NCI-H2196 (cell line): ENCODE results near the gene GPR31.

Experiments
- DNase-seq: peaks from one replicate; lab custom pipeline; 2025; ENCODE audit not compliant: unreplicated experiment; lab: John Stamatoyannopoulos, UW

The GPR31 gene

DNA sequence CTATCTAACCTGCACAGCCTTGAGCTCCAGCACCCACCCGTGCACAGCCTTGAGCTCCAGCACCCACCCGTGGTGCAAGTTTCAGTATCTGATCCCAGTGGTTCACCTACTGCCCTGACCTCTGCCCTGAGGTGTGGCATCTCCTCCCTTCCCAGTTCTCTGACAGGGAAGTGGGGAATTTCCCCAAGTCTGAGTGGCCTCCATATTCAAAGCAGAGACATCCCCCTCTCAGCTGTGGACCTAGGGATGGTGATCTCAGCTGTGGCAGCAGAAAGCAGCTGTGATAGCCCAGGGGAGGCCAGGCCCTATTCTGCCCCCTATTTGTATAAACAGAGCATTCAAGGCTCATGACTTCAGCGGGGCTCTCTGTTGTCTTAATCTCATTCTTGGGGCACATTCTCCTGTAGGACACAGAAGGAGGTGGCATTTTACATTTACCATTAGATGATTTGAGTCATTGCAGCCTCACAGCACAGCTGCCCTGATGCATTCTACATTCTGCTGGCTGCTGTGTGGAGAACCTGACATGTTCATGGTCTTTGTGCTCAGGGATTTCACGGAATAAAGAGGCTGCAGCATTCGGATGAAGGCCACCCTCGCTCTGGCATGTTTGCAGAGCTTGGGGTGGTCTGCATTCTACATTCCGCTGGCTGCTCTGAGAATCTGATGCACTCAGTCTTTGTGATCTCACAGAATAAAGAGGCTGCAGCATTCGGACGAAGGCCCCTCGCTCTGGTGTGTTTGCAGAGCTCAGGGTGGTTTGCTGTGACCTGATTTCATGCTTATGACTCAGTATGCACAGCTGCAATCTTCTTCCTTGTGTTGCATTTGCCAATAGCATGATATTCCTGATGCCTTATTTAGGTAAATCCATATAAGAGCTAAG lies 16.9 kb downstream of the GPR31 start:
- DNase-seq, result no peak

DNA sequence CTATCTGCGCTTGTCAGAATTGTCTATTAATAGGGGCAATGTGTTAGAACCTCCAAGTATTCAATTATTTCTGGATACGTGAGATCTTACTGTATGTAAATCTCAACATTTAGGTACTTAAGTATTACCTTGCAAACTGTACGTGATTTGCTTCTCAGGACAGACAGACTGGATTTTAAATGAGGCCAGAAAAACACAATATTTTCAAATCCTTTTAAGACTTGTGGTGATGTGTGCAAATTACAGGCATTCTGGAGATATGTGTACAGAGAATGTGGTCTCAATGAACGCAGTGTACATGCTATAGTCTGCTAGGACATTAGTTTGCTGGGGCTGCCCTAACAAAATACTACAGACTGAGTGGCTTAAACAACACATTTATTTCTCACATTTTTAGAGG lies 18.0 kb downstream of the GPR31 start:
- no peak for DNase-seq

DNA sequence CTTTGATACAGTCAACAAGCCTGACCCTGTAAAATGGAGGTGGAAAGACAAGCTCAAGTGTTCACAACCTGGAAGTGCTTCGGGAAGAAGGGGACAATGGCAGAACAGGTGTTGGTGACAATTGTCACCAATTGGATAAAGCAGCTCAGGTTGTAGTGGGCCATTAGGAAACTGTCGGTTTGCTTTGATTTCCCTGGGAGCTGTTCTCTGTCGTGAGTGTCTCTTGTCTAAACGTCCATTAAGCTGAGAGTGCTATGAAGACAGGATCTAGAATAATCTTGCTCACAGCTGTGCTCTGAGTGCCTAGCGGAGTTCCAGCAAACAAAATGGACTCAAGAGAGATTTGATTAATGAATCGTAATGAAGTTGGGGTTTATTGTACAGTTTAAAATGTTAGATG lies 19.9 kb downstream of the GPR31 start:
- DNase-seq, result no peak

DNA sequence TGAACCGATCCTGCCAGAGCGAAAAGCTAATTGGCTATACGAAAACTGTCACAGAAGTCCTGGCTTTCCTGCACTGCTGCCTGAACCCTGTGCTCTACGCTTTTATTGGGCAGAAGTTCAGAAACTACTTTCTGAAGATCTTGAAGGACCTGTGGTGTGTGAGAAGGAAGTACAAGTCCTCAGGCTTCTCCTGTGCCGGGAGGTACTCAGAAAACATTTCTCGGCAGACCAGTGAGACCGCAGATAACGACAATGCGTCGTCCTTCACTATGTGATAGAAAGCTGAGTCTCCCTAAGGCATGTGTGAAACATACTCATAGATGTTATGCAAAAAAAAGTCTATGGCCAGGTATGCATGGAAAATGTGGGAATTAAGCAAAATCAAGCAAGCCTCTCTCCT lies 20.7 kb downstream of the GPR31 start:
- DNase-seq, result no peak

DNA sequence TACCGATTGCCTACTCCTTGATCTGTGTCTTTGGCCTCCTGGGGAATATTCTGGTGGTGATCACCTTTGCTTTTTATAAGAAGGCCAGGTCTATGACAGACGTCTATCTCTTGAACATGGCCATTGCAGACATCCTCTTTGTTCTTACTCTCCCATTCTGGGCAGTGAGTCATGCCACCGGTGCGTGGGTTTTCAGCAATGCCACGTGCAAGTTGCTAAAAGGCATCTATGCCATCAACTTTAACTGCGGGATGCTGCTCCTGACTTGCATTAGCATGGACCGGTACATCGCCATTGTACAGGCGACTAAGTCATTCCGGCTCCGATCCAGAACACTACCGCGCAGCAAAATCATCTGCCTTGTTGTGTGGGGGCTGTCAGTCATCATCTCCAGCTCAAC lies 21.4 kb downstream of the GPR31 start:
- no peak for DNase-seq

DNA sequence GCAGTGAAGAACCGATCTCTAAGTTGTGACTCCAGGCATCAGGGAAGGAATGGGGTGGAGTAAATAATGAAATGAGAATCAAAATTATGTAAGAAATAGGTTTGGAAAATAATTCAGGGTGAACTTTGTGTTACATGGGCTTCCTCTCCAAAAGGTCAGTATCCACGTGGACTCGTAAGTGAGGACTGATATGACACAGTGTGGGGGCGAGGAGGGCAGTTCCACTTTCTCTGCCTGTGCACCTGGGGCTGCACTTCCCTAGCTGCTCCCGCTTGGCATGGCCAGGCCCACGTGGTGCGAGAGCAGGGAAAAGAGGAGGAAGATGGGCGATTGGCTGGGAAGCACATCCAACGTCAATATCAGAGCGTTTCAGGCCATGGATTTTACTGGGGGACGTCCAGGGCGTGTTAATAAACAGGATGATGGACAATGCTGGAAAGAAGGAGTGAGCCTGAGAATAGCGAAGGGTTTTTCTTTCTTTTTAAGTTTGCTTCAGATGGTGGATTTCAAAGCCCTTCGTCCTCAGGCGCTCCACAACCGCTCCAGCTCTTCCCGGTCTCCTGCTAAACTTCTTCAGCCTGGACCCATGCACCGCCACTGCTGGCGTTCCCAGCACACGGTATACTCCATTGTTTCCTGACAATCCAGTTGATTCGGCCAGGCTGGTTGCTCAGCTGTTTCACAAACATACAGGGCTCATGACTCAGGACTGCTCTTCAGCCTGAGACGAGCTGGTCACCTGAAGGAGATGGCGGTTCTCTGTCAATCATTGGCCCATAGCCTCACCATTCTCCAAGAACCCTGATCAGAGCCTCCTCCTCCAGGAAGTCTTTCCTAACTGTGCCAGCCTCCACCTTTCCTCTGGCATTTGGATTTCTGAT lies 23.1 kb downstream of the GPR31 start:
- DNase-seq, result no peak

DNA sequence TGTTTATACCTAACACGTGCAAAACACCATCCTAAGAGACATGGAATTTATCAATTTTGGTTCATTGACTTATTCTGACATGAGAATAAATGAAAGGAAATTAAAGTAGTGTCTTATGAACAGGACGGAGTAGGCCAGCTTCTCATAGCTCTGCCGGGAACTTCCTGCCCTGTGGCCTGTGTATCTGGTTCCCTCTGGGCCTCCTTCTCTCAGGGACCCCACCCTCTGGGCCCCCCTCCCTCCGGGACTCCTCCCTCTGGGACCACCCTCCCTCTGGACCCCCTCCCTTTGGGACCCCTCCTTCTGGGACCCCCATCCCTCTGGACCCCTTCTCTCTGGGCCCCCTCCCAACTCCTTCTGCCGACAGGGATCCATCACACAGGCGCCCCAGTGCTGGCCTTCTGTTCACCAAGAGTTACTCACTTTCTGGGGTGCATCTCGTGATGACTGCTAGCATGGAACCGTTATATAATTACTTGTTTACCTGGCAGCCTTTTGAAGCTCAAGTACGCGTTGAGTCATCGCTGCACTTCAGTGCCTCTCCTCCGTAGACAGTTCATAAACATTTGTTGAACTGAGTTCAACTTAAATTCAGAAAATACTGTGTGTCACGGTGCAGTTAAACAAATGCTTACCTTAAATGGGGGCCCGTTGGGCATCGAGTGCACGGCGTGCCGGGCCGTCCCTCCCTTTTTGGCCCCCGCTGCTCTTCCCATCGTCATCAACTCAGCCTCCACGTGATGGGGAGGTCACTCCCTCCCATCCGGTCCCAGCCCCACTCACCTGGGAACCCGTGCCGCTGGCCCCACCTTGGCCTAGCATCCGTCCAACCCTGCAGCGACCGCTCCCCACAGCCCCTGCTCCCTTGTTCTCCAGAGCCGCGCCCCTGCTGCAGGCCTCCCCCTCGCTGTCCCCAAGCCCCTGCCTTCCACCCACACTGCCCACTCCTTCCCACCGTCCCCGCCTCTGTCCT lies 26.8 kb downstream of the GPR31 start:
- DNase-seq, result peak; percentile 7

DNA sequence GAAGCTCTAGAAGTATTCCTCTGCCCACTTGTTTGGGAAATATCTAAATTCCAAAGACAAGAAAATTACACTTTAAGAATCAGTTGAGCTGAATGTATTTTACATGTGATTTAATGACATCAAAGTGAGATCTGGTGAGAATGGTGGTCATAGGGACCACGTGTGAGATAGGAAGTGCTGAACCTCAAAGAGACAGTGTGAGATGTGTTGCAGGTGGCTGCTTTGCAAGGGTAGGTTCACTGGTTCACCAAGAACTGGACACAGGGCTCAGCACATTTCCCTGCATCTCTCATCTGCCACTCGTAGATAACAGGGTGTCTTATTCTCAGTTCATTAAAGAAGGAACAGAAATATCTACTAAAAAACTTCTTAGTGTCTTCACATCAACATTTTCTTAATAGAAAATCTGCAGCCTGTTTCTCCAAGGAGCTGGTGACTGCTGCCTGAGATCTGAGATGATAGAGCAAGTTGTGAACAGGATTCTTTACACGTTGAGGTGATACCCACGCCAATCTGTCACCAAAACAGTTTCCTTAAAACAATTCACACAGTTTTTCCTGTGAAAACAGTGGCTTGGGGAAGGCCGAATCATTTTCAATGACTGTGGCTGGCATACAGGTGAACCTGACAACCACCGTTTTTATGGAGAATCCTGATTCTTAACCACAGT lies 27.6 kb downstream of the GPR31 start:
- no peak for DNase-seq

DNA sequence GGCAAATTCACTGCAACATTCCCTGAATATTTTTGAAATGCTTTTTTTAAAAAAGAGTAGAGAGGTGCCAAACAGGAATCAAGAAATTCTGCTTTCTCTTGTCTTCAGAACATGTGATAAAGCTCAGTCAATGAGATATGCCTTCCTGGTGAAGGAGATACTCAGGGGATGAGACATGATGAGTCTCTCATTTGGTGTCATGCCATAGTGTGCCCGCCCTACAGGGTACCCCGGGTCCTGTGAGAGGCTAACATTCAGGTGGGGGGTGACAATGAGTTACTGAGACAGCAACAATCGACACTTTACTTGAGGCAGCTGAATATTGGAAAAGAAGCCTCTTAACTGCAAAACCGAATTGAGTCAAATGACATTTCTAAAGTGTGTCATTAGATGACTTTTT lies 28.2 kb downstream of the GPR31 start:
- DNase-seq, result no peak

DNA sequence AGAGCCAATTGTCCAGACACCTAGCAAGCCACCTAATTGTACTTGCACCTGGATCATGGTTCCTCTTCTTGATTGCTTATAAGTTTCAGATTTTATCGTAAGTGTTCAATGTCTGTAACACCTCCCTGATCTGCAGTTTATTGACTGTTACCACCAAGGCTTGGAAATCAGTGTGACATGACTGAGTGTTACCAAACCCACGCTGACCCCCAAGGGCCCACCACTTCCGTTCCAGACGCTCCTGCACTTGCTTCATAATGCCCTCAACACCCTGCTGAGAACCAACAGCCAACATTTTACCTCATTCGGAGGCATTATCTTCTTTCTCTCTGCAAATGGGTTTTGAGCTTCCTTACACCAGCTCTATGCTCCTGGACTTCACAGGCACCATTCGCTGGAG lies 28.6 kb downstream of the GPR31 start:
- DNase-seq, result no peak

DNA sequence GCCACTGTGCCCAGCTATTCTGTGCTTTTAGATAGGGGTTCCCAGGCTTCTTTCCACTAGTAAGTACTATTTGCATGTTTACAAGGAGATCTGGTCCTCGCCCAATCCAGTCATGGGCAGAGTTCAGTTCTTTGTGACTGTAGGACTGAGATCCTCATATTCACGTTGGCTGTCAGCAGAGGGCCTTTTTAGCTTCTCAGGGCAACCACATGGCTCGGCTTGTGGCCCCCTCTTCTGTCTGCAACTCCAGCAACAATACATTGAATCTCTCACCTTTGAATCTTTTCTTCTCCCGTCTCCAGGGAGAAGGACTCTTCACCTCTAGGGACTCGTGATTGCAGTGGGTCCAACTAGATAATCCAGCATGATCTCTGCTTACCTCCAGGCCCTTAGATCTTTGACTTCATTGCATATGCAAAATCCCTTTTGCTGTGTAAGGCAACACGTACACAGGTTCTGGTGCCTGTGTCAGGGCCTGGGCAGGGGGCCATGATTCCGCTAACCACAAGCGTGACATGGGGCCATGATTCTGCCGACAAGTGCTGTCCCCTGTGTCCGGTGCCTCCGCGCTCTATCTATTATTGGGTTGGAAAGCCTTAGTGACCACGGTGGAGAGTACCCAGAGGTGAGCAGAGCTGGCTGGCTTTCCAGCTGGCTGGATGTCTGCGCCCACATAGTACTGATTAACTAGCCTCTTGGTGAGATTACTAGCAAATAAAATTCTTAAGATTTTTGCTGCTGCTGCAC lies 29.8 kb downstream of the GPR31 start:
- DNase-seq, result no peak

DNA sequence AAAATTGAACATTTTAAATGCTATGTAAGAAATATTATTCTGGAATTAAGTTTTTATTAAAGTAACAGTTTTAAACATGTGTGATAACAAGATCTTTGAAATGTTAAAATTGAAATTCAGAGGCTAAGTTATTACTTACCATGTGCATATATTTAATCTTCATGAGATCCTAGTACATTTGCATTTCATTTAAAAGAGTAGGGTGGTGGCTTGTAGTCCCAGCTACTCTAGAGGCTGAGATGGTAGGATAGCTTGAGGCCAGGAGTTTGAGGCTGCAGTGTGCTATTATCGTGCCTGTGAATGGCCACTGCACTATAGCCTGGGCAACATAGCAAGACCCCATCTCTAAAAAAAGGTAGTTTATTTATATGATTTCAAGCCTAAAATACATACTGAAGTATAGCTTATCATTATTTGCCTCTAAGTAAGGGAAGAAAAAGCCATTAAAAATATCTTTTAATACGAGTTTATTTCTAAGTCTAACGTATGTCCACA lies 31.9 kb downstream of the GPR31 start:
- DNase-seq, result no peak

DNA sequence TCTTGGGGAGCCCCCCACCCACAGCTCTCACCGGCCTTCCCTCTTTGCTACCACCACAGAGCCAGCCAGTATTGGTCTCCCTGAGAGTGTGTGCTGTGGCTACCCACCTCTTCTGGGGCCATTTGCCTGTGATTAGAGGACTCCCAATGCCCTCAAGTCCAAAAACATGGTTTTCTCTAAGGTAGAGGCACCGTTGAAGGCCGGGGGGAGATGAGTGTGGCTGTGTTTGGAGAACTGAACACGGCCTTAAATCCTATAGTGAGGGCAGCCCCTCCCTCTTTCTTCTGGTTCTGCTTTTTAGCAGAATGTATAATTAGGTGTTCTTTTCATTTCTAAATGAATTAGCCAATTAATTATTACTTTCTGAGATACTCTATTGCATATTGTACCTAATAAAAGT lies 32.4 kb downstream of the GPR31 start:
- no peak for DNase-seq

DNA sequence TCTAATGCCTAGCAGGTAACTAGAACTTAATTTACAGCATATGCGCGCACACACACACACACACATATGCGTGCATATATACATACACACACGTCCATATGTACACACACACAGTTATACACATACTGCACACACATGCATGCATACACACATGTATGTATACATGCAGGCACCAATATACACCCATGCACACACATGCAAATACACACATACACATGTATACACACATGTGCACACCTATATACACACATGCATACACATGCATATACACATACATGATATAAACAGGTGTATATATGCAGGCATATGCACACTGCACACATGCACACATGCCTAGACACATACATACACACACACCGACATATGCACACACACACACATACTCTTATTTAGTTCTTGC lies 33.0 kb downstream of the GPR31 start:
- DNase-seq, result no peak

DNA sequence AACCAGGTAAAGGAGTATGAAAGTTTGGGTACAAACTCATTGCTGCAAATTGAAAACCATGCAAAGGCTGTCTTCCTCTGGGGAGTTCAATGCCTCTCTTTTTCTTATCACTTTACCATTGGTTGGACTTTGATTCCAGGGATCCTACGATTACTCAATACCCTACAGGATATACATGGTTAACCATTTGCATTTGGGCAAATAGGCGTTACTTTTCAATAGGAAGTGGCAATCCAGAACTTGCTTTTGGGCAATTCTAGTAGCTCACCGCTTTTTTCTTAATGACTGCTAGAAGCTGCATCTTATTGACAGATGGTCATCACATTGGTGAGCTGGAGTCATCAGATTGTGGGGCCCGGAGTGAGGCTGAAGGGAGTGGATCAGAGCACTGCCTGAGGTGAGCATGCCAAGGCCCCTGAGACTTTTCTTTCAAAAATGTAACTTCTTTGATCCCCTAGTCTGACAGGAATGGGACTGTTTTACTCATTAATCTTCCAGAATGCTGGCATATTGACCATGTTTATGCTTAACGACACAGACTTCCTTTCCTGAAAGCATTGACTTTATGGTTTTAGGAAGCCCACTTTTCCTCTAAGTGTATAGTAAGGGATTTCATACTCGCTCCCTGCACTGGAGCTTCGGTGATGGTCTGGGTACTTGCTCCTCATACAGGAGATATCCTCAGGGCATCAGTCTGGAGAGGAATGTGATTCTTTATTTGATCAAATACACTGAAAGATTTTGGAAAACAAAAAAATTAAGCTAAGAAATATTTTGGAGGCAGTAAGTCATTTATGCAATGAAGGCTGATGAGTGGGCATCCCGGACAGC lies 34.7 kb downstream of the GPR31 start, which contains the start of gene CCR6:
Gene CCR6, plus strand, starts transcription at position 270 of the 831 bp plus-strand sequence. CDS start 13,039 bp downstream, outside the sequence.
- DNase-seq, result no peak

DNA sequence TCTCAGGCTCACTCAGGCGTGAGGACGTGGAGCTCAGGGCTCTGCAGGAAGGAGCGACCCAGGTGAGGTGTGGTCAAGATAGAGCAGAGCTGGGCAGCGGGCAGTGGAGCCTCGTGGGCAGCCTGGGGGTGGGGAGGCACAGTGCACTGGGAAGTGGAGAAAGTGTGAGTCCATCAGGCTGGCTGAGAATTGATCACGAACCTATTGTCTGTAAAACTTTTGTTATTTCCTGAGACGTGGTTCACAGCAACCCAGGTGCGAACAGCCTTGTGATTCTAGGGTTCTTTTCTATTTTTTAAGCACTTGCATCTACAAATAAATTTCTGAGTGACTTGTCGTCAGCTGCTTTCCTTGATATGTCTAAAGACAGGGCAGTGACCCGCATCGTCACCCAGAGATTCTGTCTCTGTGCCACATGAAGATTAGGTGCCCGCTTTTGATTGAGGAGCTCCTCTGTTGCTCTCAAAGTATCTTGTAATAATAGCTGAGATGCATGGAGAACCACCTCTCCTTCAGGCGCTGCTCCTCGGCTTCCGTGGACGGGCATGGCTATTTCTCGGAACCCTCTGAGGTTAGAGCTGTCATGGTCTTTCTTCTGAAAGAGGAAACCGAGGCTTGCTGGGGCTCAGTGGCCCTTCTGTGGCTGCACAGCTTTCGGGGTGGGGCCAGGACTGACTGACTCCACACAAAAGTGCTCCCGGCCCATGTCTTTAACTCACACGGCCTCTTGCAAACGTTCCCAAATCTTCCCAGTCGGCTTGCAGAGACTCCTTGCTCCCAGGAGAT lies 35.5 kb downstream of the GPR31 start:
- no peak for DNase-seq

DNA sequence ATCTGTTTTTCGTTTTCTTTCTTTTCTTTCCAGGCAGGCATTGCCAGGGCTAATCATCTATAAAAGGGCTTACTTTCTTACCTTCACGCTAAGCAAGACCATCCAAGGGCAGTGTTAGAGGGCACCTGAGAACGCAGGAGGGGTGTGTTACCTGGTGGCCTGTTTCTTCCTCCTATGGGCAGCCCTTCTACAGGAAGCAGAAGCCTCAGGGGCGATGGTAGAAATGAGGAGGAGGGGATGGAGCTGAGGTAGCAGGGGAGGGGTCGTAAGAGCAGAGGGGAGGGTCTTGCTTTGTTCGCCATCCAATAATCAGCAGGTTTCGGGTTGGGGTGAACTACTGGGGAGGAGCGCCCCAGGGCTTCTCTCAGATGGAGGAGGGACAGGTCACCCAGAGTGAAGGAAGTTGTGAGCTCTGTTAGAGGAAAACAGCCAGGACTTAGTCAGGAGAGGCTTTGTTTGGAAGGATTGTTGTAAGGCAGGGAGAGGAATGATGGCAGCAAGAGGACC lies 36.4 kb downstream of the GPR31 start:
- DNase-seq, result no peak

DNA sequence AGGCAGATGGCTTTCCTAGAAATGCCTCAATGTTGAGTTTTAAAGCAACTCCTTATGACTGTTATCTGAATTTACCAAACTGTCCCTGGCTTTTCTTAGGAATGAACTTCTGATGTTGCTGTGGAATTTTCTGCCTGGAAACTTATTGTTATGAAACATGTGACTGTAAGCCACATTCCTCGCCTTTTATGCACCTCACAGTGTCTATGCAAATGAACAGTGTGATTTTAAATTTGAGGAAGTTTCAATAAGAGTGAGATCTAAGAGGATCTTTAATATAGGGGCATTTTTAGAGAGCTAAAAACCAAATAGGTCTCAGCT lies 37.2 kb downstream of the GPR31 start:
- DNase-seq, result no peak
